Memory B cell (primary cell): ENCODE results near the gene KCNG2.

Experiments used
- ATAC-seq: fragments of 150-1000 bp; cut with Tn5 transposase; 2 replicates; pipeline ENCODE4 v1.10.0; 2021; ENCODE audit warnings: low read depth, mild to moderate bottlenecking, moderate library complexity
- DNase-seq, 2 donors: peaks; one replicate each; pipeline ENCODE4 v3.0.0; 2022; ENCODE audit warnings: low spot score in 2 of 2
- H3K27ac Mint-ChIP-seq: one replicate; pipeline ENCODE4 v1.8.0; 2022; ENCODE audit warnings: mild to moderate bottlenecking, moderate library complexity, mixed read lengths
- H3K27me3 Mint-ChIP-seq: one replicate; pipeline ENCODE4 v1.8.0; 2022; ENCODE audit warnings: mixed read lengths
- H3K36me3 Mint-ChIP-seq: one replicate; pipeline ENCODE4 v1.8.0; 2022; ENCODE audit warnings: mild to moderate bottlenecking, mixed read lengths
- H3K4me1 Mint-ChIP-seq: one replicate; pipeline ENCODE4 v1.8.0; 2022; ENCODE audit warnings: mixed read lengths
- H3K4me3 Mint-ChIP-seq: one replicate; pipeline ENCODE4 v1.8.0; 2022; ENCODE audit warnings: mild to moderate bottlenecking, moderate library complexity, mixed read lengths
- H3K9me3 Mint-ChIP-seq: one replicate; pipeline ENCODE4 v1.8.0; 2022; ENCODE audit warnings: mixed read lengths

KCNG2 gene

GRCh38 chr18:79756826-79757225, 40.9 kb upstream of the KCNG2 start:
- Mint-ChIP-seq H3K9me3 (peaks cover 14% of the 10 kb centered on the region), H3K36me3 (peaks cover 47% of the 10 kb centered on the region), H3K27ac (no peak overlapping the region), H3K4me1 (peaks cover 2% of the 10 kb centered on the region), H3K4me3 (no peak overlapping the region), H3K27me3 (peaks cover 3% of the 10 kb centered on the region)
- DNase-seq: no peak
- ATAC-seq: no peak

- no peak overlapping the region for H3K27ac Mint-ChIP-seq
- H3K9me3 Mint-ChIP-seq: peaks cover 16% of the 10 kb centered on the region
- H3K4me3 Mint-ChIP-seq: no peak overlapping the region
- DNase-seq: no peak
- peaks cover 3% of the 10 kb centered on the region for H3K27me3 Mint-ChIP-seq
- H3K36me3 Mint-ChIP-seq: peaks cover 32% of the 10 kb centered on the region
- ATAC-seq: no peak
- H3K4me1 Mint-ChIP-seq: peaks cover 2% of the 10 kb centered on the region
Observed at GRCh38 chr18:79760348-79760747, 37.4 kb upstream of the KCNG2 start.

GRCh38 chr18:79760881-79761280, 36.9 kb upstream of the KCNG2 start:
- DNase-seq (no peak), ATAC-seq (no peak)
- peaks cover 3% of the 10 kb centered on the region for H3K27me3 Mint-ChIP-seq

GRCh38 chr18:79763407-79763806, 34.3 kb upstream of the KCNG2 start:
- H3K27me3 Mint-ChIP-seq: peaks cover 7% of the 10 kb centered on the region
- H3K27ac Mint-ChIP-seq: no peak overlapping the region
- peaks cover 17% of the 10 kb centered on the region for H3K36me3 Mint-ChIP-seq
- H3K4me1 Mint-ChIP-seq: no peaks in the 10 kb centered on the region
- H3K9me3 Mint-ChIP-seq: peaks cover 23% of the 10 kb centered on the region
- no peak for DNase-seq
- no peak overlapping the region for H3K4me3 Mint-ChIP-seq
- ATAC-seq: no peak

More at GRCh38 chr18:79760881-79761280, 36.9 kb upstream of the KCNG2 start:
- H3K36me3 Mint-ChIP-seq: peaks cover 29% of the 10 kb centered on the region
- H3K9me3 Mint-ChIP-seq: peaks cover 16% of the 10 kb centered on the region
- no peak overlapping the region for H3K27ac Mint-ChIP-seq
- peaks cover 2% of the 10 kb centered on the region for H3K4me1 Mint-ChIP-seq
- no peak overlapping the region for H3K4me3 Mint-ChIP-seq

GRCh38 chr18:79764131-79764530, 33.6 kb upstream of the KCNG2 start:
- ATAC-seq (no peak), DNase-seq (no peak)
- Mint-ChIP-seq H3K4me1 (no peaks in the 10 kb centered on the region), H3K4me3 (no peak overlapping the region), H3K27me3 (peaks cover 7% of the 10 kb centered on the region), H3K9me3 (peaks cover 21% of the 10 kb centered on the region), H3K36me3 (peaks cover 14% of the 10 kb centered on the region), H3K27ac (no peak overlapping the region)

GRCh38 chr18:79765491-79766245, 32.1 kb upstream of the KCNG2 start:
- ATAC-seq: no peak

GRCh38 chr18:79766308-79766707, 31.4 kb upstream of the KCNG2 start:
- no peak overlapping the region for H3K27ac Mint-ChIP-seq

More at GRCh38 chr18:79765491-79766245, 32.1 kb upstream of the KCNG2 start:
- no peaks in the 10 kb centered on the region for H3K4me1 Mint-ChIP-seq
- peaks cover 4% of the 10 kb centered on the region for H3K27me3 Mint-ChIP-seq
- no peak for DNase-seq
- H3K9me3 Mint-ChIP-seq: peaks cover 16% of the 10 kb centered on the region
- peaks cover 7% of the 10 kb centered on the region for H3K36me3 Mint-ChIP-seq
- H3K27ac Mint-ChIP-seq: no peak overlapping the region
- H3K4me3 Mint-ChIP-seq: no peak overlapping the region

GRCh38 chr18:79768745-79769144, 29.0 kb upstream of the KCNG2 start:
- peaks cover 8% of the 10 kb centered on the region for H3K36me3 Mint-ChIP-seq
- peaks cover 14% of the 10 kb centered on the region for H3K9me3 Mint-ChIP-seq
- DNase-seq: no peak
- H3K27me3 Mint-ChIP-seq: peaks cover 13% of the 10 kb centered on the region
- H3K4me1 Mint-ChIP-seq: no peaks in the 10 kb centered on the region
- no peak for ATAC-seq
- no peak overlapping the region for H3K4me3 Mint-ChIP-seq
- no peak overlapping the region for H3K27ac Mint-ChIP-seq

More at GRCh38 chr18:79766308-79766707, 31.4 kb upstream of the KCNG2 start:
- Mint-ChIP-seq H3K4me1 (no peaks in the 10 kb centered on the region), H3K4me3 (no peak overlapping the region), H3K36me3 (peaks cover 7% of the 10 kb centered on the region), H3K27me3 (peaks cover 4% of the 10 kb centered on the region), H3K9me3 (peaks cover 16% of the 10 kb centered on the region)
- no peak for DNase-seq
- ATAC-seq: no peak

GRCh38 chr18:79769698-79770500, 27.8 kb upstream of the KCNG2 start:
- Mint-ChIP-seq H3K4me3 (no peak overlapping the region), H3K36me3 (peaks cover 8% of the 10 kb centered on the region), H3K4me1 (no peaks in the 10 kb centered on the region), H3K27me3 (peaks cover 15% of the 10 kb centered on the region), H3K27ac (no peak overlapping the region), H3K9me3 (peaks cover 14% of the 10 kb centered on the region)
- ATAC-seq (no peak), DNase-seq (no peak)

GRCh38 chr18:79770501-79770815, 27.3 kb upstream of the KCNG2 start:
- DNase-seq (no peak), ATAC-seq (no peak)
- Mint-ChIP-seq H3K4me1 (no peaks in the 10 kb centered on the region), H3K9me3 (peaks cover 14% of the 10 kb centered on the region), H3K36me3 (peaks cover 8% of the 10 kb centered on the region), H3K27ac (no peak overlapping the region), H3K4me3 (no peak overlapping the region), H3K27me3 (peaks cover 18% of the 10 kb centered on the region)

GRCh38 chr18:79770826-79771225, 26.9 kb upstream of the KCNG2 start:
- ATAC-seq (no peak), DNase-seq (no peak)
- H3K27me3 Mint-ChIP-seq: peaks cover 18% of the 10 kb centered on the region
- no peaks in the 10 kb centered on the region for H3K4me1 Mint-ChIP-seq
- peaks cover 8% of the 10 kb centered on the region for H3K36me3 Mint-ChIP-seq
- H3K9me3 Mint-ChIP-seq: peaks cover 14% of the 10 kb centered on the region
- H3K4me3 Mint-ChIP-seq: no peak overlapping the region
- no peak overlapping the region for H3K27ac Mint-ChIP-seq

GRCh38 chr18:79771446-79772107, 26.2 kb upstream of the KCNG2 start:
- H3K4me3 Mint-ChIP-seq: no peak overlapping the region
- H3K27me3 Mint-ChIP-seq: peaks cover 18% of the 10 kb centered on the region
- no peaks in the 10 kb centered on the region for H3K4me1 Mint-ChIP-seq
- H3K27ac Mint-ChIP-seq: no peak overlapping the region
- peaks cover 8% of the 10 kb centered on the region for H3K36me3 Mint-ChIP-seq
- no peak for DNase-seq
- ATAC-seq: no peak
- H3K9me3 Mint-ChIP-seq: peaks cover 14% of the 10 kb centered on the region

- Mint-ChIP-seq H3K4me3 (no peak overlapping the region), H3K36me3 (peaks cover 6% of the 10 kb centered on the region), H3K27me3 (peaks cover 21% of the 10 kb centered on the region), H3K4me1 (no peaks in the 10 kb centered on the region), H3K27ac (no peak overlapping the region), H3K9me3 (peaks cover 11% of the 10 kb centered on the region)
- no peak for ATAC-seq
- DNase-seq: no peak
Observed at GRCh38 chr18:79772108-79772864, 25.5 kb upstream of the KCNG2 start.
